GM21717 (cell line): ENCODE measurements around the gene IRF4.

ENCODE experiments used
- ATAC-seq: cut with Tn5 transposase; IDR thresholded peaks from one replicate; pipeline ENCODE4 v1.9.1; 2021; ENCODE audit warnings: mild to moderate bottlenecking, moderate library complexity; ENCODE audit not compliant: unreplicated experiment

IRF4 gene

DNA sequence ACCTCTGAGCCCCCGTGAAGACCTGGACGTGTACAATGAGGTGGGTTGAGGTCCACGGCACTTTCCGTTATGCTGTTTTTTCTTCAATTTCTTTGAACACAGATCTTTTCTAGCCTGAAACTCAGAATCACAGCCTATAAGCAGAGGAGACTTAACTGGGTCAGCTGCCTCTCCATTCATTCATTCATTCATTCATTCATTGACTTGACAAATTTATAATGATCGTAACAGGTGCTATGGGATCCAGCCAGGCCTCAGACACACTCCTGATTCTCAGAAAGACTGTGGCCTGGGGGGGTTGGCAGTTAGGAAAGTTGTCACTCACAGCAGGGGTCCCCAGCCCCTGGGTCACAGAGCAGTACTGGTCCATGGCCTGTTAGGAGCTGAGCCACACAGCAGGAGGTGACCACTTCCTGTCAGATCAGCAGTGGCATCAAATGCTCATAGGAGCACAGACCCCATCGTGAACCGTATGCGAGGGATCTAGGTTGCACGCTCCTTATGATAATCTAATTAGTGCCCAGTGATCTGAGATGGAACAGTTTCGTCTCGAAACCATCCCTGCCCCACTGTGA is 38.6 kb upstream of the IRF4 start:
- ATAC-seq, result no peak

GRCh38 chr6:353642-354614 is 37.6 kb upstream of the IRF4 start:
- ATAC-seq, result no peak

- no peak for ATAC-seq
Observed at GRCh38 chr6:354631-355280, 36.8 kb upstream of the IRF4 start.

DNA sequence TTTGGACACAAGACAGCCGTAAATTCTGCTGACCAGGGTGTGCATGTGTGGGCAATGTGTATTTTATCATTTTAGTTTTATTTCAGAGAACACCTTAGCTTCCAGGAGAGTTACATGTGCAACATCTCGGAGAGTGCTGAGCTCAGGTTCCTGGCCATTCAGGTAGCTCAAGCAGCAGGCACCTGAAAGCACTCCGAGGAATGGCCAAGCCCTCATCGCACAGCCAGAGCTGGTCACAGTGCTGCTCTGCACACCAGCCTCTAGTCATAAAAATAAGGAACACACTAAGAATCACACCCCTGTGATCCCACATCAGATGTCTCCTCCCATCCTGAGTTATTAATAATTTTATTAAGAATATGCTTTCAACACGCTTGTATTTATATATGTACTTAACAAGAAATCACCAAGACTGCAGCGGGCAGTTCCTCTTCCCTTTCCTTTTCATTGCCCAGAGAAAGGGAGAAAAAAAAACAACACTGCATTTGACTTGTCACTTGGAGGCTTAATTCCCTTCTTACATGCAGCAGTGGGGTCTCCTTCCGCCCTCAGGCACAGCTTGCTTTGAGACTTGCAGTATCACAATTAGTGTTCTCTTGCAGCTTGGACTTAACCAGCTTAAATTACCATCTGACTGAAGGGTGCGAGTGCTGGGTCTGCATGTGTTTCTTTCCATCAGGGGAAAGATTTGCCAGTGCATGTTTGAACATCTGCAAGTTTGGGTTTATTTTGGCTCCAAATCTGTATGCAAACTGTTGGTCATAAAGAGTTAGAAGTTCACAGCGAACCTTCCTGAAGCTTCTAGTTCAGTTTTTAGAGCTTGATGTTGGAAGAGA is 36.0 kb upstream of the IRF4 start:
- ATAC-seq, result peak; percentile 20

DNA sequence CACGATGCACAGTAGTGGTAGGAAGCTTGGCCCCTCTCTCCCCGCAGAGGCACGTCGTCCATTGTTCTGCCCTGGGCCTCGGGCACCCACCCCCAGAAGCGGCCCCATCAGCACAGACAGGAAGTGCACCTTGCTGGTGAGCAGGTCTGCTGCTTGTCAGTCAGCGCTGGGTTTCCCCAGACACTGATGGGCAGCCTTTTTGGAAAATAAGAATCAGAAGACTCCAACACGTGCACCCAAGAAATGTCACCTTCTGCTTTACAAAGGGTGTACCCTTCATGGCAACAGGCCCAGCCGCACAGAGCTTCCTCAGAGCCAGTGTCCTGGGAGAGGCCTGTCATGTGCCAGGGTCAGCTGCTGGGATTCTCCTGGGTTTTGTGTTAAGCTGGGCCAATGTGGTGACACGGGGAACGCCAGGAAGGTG is 34.7 kb upstream of the IRF4 start:
- peak; percentile 51 for ATAC-seq

DNA sequence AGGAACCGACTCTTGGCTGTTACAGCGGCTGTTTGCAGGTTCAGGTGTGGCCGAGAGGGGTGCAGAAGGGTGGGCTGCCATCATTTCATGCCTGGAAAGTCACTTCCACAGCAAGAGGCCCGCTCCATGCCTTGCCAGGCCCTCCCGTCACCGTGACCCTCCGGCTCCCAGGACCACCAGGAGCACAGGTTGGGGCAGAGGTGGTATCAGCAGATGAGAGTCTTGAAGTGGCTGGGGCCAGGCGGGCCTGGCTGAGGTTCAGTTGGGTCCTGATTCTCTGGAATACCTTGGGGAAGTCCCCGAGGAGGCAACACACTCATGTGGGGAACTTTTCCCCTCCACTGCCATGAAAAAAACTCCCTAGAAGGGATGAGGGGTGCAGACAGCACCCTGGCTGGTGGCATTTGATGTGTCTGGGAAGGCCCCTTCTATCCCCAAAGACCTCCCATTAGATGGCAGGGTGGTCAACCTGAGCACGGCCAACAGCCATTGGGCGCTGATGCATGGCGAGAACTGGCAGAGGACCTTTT is 34.2 kb upstream of the IRF4 start:
- no peak for ATAC-seq

GRCh38 chr6:357791-358341 is 33.7 kb upstream of the IRF4 start:
- ATAC-seq, result no peak

DNA sequence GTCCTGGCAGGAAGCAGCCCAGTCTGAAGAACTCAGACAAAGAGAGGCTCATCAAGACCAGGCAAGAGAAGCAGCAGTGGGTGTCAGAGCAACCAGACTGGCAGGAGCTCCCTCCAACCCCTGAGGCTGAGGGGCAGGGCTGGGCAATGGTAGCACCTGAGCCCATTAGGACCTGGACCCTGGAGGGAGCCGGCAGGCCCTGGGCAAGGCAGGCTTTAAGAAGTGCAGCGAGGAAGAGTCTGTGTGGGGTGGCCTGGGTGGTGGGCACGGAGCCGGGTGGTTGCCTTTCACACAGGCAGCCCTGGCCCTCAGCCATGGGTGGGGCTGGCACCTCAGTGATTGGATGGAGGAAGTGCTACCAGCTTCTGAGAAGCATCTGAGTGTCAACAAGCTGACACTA is 33.1 kb upstream of the IRF4 start:
- ATAC-seq, result no peak

GRCh38 chr6:358847-359246 is 32.7 kb upstream of the IRF4 start:
- ATAC-seq, result no peak

- no peak for ATAC-seq
Observed at GRCh38 chr6:359261-360035, 32.1 kb upstream of the IRF4 start.

DNA sequence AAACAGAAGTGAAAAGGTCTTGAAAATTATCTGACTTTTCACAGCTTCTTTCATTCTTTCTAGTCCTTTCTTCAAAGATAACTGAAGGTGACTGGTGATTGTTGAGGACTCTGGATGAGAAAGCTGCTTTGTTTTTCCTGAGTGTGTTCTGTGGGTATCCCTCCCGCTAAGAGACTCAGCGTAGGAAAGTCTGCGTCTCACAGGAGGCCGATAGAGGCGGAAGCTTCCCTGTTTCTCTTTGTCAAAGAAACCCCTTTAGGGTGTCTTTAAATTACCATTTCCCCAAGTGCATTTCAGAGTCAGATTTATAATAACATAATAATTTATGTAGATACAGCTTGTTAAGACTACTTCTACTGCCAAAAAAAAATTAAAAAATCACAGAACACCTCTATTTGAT is 31.2 kb upstream of the IRF4 start:
- ATAC-seq, result no peak

DNA sequence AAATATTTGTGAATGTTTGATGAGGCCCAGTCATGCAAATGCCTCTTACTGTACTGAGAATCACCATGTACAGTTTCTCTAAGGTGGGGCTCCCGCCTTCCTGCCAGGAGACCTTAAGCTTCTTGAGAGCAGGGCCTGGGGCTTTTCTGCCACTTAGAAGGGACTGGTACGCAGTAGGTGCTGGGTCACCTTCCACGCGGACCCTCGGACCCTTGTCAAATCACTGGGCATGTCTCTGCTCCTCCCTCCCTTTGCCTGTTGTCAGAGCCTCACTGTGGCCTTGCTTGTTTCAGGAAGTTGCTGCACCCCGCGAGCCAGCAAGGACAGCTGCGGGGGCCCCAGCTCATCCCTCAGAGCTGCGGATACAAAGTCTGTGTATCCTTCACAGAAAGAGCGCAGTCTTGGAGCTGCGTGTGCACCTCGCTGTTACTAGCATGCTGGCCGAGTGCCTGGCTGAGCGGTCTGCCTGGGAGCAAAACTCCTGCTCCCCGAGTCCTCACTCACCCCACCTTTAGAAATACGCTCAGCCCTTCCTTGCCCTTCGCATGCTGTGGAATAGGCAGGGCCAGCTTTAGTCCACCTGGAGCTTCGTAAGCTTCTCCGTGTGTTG is 30.7 kb upstream of the IRF4 start:
- ATAC-seq, result no peak

GRCh38 chr6:361411-362132 is 30.0 kb upstream of the IRF4 start:
- no peak for ATAC-seq

DNA sequence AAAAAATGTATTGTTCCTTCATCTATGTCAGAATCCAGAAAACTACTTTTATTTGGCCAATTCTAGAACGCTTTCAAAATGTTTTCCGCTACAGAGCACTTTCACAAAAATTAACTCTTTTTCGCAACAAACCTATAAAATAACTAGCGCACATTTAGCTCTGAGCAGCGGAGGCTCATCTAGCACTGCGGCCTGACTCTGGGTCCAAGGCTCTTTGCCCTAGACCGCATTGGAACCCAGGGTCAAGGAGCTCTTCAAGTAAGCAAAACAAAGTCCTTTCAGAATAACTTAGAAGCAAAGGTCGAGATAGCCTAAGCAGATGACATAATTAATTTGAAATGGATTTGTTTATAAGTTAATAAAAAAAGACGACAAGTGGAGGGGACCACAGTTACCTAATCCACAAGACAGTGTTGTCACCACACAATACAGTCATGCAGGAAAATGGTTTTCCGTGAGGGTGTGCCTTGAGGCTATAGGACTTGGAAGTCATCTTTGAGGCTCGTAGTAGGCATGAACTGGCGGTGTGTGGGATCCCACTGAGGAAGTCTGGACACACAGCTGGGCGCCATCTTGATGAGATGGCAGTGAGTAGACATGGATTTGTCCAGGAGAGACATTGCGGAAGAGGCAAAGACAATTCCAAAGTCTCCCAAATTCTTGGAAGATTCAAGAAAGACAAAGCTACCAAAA is 29.2 kb upstream of the IRF4 start:
- no peak for ATAC-seq

DNA sequence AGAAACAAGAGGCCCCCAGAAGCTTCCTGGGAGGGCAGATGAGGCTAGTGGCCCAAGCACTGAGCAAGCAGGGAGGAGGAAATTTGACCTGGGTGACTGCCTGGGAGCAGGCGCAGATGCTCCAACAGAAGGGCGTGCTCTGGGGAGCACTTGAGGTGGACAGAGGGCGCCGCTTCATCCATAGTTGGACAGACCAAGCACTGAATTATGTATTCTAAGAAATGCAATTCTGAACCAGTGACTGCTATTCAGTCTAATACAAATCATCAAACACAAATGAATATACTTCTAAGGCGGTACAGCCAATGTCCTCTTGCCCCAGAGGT is 28.7 kb upstream of the IRF4 start:
- no peak for ATAC-seq

- no peak for ATAC-seq
Observed at GRCh38 chr6:363291-363690, 28.3 kb upstream of the IRF4 start.

DNA sequence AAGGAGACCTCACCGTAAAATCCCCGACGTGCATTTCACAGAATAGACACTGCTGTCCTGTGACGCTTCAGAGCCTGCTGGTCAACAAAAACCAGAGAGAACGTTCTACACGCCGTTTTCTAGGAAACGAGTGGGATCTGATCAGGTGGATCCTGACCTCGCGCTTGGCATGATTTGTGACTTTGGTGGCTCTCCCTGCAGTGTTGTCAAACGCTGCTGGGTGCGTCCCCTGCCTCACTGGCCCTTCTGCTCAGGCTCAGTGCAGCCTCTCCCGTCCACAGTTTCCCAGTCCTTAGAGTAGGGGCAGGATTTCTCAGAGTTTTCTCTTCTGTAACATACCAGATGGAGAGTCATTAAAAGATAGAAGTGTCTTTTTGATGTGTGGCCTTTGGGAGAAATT is 27.6 kb upstream of the IRF4 start:
- no peak for ATAC-seq
